ENCODE results near the gene WNT11. TPM values are rescaled to one million over a fixed set of nuclear protein-coding genes. Genes with fewer than 3 reads are reported as not detected.

WNT11 gene
- polyA plus RNA-seq, 1 donor (not counting 4 experiments of a cell fraction or from before 2014, with no cell fraction given), result not detected

GRCh38 chr11:76229690-76230240 is 23.5 kb upstream of the WNT11 start:
- Histone ChIP-seq H2AFZ (ENCODE audit: control insufficient read depth, low read length) (no peak overlapping the region), H3K79me2 (ENCODE audit: control insufficient read depth, insufficient read depth, low read length) (no peaks in the 10 kb centered on the region), H3K27me3 (ENCODE audit: control insufficient read depth, extremely low read depth, insufficient read depth, low read length) (peaks cover 9% of the 10 kb centered on the region), H3K9me1 (ENCODE audit: control insufficient read depth, extremely low read depth, insufficient read depth, low read length) (no peaks in the 10 kb centered on the region), H3K4me3 (ENCODE audit: control insufficient read depth in 2 of 3, extremely low read depth in 1 of 3, insufficient read depth in 2 of 3, low read depth in 1 of 3, low read length in 3 of 3) (no peak overlapping the region), H3K4me2 (ENCODE audit: control insufficient read depth, extremely low read depth, insufficient read depth, low read depth, low read length) (no peak overlapping the region), H3K4me1 (ENCODE audit: control insufficient read depth, extremely low read depth, insufficient read depth, low read length) (no peaks in the 10 kb centered on the region), H3K27ac (ENCODE audit: control insufficient read depth, insufficient read depth, low read length) (no peak overlapping the region), H3K9me3 (ENCODE audit: control insufficient read depth, low read depth, low read length) (no peaks in the 10 kb centered on the region), H4K20me1 (ENCODE audit: control insufficient read depth, extremely low read depth, insufficient read depth, low read length) (no peaks in the 10 kb centered on the region), H3K36me3 (ENCODE audit: control insufficient read depth in 2 of 2, extremely low read depth in 1 of 2, insufficient read depth in 2 of 2, low read length in 2 of 2) (no peaks in the 10 kb centered on the region), H3K9ac (ENCODE audit: control insufficient read depth, extremely low read depth, insufficient read depth, low read length) (no peak overlapping the region)
- no peak for FAIRE-seq
- TF ChIP-seq CTCF (optimal IDR thresholded peaks at IDR 0.05 in 1 of 3, IDR thresholded peaks at IDR 0.05 in 1 of 3, conservative IDR thresholded peaks at IDR 0.05 in 1 of 3; ENCODE audit: extremely low read depth in 1 of 3, insufficient read depth in 2 of 3, low read length in 3 of 3) (no peak), EZH2 (IDR thresholded peaks at IDR 0.05; ENCODE audit: low read length) (no peak)
- DNase-seq (ENCODE audit: low read depth, low spot score), result no peak
- dilution Hi-C loops (cut with MboI; ENCODE audit: extremely low pct_ligation_motif_present, low sequenced_read_pairs), result no loop called here

GRCh38 chr11:76228875-76229149 is 22.5 kb upstream of the WNT11 start:
- Histone ChIP-seq H3K4me3 (ENCODE audit: control insufficient read depth in 2 of 3, extremely low read depth in 1 of 3, insufficient read depth in 2 of 3, low read depth in 1 of 3, low read length in 3 of 3) (no peak overlapping the region), H3K36me3 (ENCODE audit: control insufficient read depth in 2 of 2, extremely low read depth in 1 of 2, insufficient read depth in 2 of 2, low read length in 2 of 2) (no peaks in the 10 kb centered on the region), H3K9me1 (ENCODE audit: control insufficient read depth, extremely low read depth, insufficient read depth, low read length) (no peaks in the 10 kb centered on the region), H3K9me3 (ENCODE audit: control insufficient read depth, low read depth, low read length) (no peaks in the 10 kb centered on the region), H3K27me3 (ENCODE audit: control insufficient read depth, extremely low read depth, insufficient read depth, low read length) (peaks cover 9% of the 10 kb centered on the region), H3K4me1 (ENCODE audit: control insufficient read depth, extremely low read depth, insufficient read depth, low read length) (no peaks in the 10 kb centered on the region), H4K20me1 (ENCODE audit: control insufficient read depth, extremely low read depth, insufficient read depth, low read length) (no peaks in the 10 kb centered on the region), H3K4me2 (ENCODE audit: control insufficient read depth, extremely low read depth, insufficient read depth, low read depth, low read length) (no peak overlapping the region), H2AFZ (ENCODE audit: control insufficient read depth, low read length) (no peak overlapping the region), H3K27ac (ENCODE audit: control insufficient read depth, insufficient read depth, low read length) (no peak overlapping the region), H3K79me2 (ENCODE audit: control insufficient read depth, insufficient read depth, low read length) (no peaks in the 10 kb centered on the region), H3K9ac (ENCODE audit: control insufficient read depth, extremely low read depth, insufficient read depth, low read length) (no peak overlapping the region)
- FAIRE-seq, result no peak
- no peak for TF ChIP-seq EZH2 (IDR thresholded peaks at IDR 0.05; ENCODE audit: low read length)
- no peak for TF ChIP-seq CTCF (optimal IDR thresholded peaks at IDR 0.05 in 1 of 3, IDR thresholded peaks at IDR 0.05 in 1 of 3, conservative IDR thresholded peaks at IDR 0.05 in 1 of 3; ENCODE audit: extremely low read depth in 1 of 3, insufficient read depth in 2 of 3, low read length in 3 of 3)
- DNase-seq (ENCODE audit: low read depth, low spot score), result no peak
- dilution Hi-C loops (cut with MboI; ENCODE audit: extremely low pct_ligation_motif_present, low sequenced_read_pairs), result no loop called here

All from keratinocyte (primary cell).